T-helper 9 cell (primary cell): ENCODE results near the gene HES4.

Source experiments
- DNase-seq: peaks from one replicate; pipeline ENCODE4 v3.0.0-alpha.2; 2020

The HES4 gene

DNA sequence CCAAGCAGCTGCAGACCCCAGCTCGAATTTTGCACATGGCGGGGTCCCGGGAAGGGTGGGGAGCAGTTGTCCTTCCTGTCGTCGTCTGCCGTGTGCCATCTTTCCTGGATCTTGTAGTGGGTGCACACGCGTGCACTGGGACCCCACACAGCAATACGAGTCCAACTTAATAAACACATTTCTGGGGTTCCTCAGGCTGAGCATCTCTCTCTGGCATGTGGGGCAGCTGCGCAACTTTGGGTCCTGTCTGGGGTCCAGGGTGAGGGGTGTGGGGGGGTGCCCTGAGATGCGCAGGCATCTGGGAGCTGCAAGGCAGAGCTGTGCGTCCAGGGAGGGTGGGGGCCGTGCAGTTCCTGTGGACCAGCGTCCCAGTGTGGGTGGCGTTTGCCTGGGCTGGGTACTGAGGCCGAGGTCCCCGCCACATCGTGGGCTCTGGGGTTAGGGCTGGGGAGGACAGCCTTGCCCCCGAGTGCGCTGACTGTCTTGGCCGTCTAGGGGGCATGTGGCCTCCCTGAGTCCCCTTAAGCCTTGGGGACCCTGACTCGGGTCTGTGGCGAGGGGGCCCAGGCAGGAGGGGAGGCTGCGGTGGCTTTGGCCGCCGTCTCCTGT lies 34.3 kb downstream of the HES4 start:
- no peak for DNase-seq

DNA sequence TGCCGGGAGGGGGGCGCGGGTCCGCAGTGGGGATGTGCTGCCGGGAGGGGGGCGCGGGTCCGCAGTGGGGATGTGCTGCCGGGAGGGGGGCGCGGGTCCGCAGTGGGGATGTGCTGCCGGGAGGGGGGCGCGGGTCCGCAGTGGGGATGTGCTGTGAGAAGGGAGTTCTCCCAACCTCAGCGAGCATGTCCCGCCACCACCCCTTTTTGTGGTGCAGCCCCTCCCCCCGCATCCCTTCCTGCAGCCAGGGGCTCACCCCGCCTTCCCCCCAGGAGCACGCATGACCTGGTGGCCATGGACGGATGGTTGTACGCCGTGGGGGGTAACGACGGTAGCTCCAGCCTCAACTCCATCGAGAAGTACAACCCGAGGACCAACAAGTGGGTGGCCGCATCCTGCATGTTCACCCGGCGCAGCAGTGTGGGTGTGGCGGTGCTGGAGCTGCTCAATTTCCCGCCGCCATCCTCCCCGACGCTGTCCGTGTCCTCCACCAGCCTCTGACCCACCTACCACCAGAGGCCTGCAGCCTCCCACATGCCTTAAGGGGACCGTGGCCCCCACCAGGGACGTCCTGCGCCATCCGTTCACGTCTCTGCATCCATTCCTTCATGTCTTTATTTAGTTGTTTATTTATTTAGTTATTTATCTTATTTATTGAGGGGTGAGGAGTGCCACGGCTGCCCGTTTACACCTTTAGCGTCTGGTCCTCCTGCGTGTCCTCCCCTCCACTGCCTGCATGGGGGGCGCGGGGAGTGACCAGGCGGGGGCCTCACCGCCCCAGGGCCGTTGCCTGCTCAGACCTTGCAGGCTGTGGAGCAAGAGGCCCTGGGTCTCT lies 35.0 kb downstream of the HES4 start:
- no peak for DNase-seq

DNA sequence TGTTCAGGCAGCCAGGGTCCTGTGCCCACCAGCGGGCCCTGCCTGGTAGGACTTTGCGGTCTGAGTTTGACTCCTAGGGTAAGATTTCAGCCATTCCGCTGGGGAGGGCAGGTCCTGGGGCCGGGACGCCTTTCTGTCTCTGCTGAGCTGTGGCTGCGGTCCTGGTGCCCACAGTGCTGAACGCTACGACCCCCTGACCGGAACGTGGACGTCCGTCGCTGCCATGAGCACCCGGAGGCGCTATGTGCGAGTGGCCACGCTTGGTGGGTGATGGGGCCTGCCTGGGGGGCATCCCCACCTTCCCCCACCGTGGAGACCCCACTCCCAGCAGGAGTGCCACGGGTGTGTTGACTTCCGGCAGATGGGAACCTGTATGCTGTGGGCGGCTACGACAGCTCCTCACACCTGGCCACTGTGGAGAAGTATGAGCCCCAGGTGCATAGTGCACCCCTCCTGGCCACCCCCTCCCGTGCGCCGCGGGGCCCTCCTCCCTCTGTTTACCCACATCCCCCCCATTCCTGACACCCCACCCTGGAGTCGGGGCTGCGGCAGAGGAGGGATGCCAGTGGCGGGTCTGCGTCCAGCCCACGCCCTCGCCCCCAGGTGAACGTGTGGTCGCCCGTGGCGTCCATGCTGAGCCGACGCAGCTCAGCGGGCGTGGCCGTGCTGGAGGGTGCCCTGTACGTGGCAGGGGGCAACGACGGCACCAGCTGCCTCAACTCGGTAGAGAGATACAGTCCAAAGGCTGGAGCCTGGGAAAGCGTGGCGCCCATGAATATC lies 36.0 kb downstream of the HES4 start:
- no peak for DNase-seq

DNA sequence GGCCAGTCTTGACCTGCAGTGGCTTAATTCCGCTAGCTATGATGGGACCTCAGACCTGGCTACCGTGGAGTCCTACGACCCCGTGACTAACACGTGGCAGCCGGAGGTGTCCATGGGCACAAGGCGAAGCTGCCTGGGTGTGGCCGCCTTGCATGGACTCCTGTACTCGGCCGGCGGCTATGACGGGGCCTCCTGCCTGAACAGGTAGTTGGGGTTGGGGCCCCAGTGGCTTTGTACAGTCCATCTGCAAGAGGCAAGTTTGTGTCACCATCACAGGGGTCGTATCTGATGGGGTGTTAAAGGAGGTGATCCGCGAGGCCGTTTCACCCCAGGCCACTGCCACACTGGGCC lies 36.6 kb downstream of the HES4 start:
- DNase-seq: no peak

DNA sequence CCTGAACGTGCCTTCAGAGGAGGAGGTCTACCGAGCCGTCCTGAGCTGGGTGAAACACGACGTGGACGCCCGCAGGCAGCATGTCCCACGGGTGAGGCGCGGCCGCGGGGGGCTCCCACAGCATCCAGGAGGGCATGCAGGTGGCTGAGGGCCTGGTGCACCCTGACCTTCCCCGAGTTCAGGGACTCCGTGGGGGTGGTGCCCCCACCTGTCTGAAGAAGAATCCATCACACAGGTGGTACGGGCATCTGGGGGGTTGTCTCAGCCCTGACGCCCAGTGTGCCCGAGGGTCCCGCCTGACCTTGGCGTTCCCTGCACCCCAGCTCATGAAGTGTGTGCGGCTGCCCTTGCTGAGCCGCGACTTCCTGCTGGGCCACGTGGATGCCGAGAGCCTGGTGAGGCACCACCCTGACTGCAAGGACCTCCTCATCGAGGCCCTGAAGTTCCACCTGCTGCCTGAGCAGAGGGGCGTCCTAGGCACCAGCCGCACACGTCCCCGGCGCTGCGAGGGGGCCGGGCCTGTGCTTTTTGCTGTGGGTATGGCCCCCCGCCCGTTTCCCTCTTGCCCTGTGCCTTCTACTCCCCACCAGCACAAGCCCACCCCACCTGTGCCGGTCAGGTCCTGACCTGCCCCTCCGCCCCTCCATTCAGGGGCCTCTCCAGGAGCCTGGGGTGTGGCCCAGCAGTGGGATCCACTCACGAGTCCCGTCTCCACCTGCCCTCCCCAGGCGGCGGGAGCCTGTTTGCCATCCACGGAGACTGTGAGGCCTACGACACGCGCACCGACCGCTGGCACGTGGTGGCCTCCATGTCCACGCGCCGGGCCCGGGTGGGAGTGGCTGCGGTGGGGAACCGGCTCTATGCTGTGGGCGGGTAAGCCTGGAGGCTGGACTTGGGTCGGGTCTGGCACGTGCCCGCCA lies 37.3 kb downstream of the HES4 start:
- DNase-seq: no peak

DNA sequence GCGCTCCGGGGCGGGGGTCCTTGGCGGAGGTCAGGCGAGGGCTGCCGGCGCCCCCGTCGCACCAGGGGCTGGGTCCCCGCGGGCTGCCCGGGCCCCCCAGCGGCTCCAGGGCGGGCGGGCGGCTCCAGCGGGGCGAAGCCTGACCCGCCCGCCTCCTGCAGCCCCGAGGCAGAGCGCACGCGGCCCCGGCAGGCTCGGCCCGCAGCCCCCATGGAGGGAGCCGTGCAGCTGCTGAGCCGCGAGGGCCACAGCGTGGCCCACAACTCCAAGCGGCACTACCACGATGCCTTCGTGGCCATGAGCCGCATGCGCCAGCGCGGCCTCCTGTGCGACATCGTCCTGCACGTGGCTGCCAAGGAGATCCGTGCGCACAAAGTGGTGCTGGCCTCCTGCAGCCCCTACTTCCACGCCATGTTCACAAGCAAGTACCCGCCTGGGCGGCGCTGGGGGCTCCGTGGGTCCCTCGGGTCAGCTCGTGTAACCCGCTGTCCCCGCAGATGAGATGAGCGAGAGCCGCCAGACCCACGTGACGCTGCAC lies 38.7 kb downstream of the HES4 start:
- no peak for DNase-seq

DNA sequence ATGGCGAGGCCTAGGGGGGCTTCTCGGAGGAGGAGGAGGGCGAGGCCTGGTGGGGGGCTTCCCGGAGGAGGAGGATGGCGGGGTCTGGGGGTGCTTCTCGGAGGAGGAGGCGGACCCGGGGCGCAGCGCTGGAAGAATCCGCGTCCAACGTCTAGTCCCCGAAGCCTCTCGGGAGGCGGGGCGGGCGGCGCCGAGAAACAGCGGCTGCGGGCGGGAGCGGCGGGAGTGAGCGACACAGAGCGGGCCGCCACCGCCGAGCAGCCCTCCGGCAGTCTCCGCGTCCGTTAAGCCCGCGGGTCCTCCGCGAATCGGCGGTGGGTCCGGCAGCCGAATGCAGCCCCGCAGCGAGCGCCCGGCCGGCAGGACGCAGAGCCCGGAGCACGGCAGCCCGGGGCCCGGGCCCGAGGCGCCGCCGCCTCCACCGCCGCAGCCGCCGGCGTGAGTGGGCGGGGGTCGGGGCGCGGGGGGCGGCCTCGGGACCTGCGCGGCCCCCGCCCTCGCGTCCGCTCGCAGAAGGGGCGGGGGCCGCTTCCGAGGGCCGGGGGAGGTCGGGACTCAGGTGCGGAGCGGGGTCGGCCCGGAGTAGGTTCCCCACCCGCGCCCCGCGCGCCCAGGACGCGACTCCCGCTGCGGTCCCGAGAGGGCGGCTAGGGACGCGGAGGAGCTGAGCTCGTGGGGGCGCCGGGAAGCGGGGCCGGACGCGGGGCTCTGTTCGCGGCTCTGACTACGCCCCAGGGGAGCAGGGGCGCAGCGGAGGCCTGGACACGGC lies 39.4 kb downstream of the HES4 start, which contains the start of gene KLHL17:
KLHL17 (plus strand) TSS at position 222 of the 769 bp plus-strand sequence; CDS start at position 332, 110 bp downstream.
- peak; percentile 75 for DNase-seq

DNA sequence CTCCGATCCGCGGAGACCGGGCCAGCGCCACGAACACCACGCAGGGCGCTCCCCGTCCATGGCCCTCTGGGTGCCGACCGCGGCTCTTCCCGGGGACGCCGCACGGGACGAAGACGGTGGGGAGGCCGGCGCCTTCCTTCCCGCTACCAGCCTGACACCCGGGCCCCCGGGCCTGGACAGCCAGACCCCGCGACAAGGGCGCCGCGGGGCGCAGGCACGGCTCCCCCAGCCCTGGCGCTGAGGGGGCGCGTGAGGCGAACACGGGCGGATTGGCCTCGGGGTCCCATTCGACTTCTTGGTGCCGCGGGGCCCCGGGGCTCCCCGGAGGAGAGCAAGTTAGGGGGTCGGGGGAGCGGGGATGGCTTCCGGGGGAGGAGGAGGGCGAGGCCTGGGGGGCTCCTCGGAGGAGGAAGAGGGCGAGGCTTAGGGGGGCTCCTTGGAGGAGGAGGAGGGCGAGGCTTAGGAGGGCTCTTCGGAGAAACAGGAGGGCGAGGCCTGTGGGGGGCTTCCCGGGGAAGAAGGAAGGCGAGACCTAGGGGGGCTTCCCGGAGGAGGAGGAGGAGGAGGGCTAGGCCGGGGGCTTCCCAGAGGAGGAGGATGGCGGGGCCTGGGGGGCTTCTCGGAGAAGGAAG lies 40.0 kb downstream of the HES4 start:
- no peak for DNase-seq

DNA sequence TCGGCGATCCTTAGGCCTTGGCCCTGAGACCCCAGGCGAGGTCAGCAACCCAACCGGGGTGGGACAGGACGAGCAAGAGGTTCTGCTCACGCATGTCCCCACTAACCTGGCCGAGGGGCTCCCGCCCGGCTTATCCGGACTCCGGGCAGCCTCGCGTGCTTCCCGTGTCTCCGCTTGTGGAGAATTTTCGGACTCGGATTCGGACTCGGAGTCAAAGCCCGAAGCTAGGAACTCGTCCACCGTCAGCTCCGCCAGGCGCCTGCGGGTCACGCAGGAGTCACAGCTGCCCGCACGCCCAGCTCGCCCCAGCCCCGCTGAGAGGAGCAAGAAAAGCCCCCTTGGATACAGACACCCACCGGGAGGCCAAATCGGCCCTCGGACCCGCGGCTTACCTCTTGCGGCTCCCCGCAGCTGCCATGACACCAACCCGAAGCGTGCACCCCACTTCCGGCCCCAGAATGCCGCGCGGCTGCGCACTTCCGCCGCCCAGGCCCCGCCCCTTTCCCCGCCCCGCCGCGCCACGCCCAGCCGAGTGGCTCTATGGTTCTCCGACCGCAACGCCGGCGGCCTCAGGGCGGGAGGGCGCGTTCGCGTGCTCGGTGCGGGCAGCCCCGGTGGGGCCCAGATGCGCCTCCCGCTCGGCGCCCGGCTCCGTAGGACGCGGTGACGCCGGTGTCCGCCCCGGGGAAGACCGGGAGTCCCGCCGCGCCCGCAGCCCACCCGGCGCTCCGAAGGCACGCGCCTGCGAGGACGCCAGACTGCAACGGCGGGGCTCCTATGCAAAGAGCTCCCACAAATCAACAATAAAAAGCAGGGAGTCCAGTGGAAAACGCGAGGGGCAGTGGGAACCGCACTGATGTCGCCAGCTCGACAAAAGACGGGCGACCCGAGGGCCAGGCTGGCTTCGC lies 40.8 kb downstream of the HES4 start, which contains the start of gene NOC2L:
NOC2L (minus strand) TSS at position 434 of the 908 bp plus-strand sequence; CDS start at position 418, 16 bp downstream.
- peak; percentile 98 for DNase-seq

DNA sequence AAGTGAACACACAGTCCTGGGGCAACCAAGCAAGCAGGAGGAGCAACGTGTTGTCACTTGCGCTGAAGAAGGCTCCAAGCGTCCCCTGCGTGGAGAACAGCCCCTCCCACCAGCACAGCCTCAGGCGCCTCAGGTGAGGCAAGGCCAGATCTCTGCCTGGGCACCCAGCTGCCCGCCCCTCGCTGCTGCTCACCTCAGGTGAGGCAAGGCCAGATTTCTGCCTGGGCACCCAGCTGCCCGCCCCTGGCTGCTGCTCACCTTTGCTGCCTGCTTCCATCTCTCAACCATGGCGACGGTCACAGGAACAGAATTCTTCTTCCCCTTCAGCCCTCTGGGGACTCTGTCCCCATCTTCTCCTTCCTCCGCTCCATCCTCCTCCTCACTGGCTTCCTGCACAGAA lies 43.3 kb downstream of the HES4 start:
- DNase-seq: no peak

DNA sequence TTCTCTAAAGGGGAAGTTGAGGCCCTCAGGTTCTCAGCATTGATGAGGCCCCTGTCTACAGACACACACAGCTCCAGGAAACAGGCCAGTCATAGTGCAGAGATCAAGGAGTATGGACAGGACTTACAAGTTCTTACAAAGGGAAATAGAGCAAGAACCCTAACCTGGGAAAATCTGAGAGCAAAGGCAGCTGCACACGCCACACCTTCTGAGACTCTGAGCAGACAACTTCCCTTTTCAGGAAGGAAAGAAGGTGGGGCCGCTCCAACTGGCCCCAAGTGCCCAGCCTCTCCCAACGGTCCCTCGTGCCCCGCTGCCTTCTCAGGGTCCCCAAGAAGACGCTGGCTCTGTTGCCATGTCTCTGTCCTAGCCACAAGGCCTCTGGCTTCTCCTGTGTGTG lies 44.4 kb downstream of the HES4 start:
- DNase-seq: no peak

DNA sequence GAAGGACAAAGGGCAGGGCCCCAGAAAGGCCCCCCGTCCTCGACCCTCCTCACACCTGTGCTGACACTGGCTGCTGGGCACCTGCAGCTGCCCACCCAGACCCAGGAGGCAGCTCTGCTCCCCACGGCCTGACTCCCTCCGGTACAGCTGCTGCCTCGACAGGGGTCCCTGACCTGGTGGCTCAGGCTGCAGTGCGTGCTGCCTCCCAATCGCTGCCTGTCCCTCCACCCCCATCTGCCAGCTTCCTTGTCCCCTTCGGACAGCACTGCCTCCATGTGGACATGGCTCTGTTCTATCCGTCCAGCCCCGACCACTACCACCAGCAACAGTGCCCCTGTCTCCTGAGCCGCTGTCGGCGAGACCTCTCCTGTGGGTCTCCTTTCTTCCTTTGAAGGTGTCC lies 45.0 kb downstream of the HES4 start:
- DNase-seq: no peak

DNA sequence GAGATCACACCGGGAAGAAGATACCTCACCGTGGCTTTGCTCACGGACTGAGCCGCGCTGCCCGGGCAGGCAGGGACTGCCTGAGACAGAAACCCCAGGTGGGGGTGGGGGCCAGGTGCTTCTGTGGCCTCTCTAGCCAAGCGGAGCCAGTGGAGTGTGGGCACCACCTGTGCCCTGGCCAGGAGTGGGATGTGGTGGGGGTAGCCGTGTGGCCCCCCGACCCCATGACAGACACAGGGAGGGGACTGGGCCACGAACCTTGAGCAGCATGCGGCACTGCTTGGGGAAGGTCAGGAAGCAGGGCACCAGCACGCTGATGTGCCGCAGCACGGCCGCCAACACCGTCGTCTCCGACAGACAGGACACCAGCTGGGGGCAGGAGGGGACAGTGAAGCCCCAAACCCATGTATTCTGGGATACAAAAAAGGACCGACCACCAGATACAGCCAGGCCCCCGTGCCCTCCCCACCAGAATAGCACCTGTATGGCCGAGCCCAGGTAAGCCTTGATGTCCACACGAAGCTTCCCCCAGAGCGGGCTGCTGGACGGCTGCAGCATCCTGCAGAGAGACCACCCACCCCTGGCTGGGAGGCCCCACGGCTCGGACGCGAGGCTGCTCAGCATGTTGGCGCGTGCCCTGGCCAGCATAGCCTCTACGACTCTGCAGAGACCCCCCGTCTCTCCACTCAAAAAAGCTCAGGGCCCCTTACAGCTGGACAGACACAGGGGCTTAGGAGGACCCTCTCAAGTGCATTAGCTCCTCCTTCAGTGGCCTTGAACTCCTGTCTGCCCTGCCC lies 46.2 kb downstream of the HES4 start:
- DNase-seq: no peak

DNA sequence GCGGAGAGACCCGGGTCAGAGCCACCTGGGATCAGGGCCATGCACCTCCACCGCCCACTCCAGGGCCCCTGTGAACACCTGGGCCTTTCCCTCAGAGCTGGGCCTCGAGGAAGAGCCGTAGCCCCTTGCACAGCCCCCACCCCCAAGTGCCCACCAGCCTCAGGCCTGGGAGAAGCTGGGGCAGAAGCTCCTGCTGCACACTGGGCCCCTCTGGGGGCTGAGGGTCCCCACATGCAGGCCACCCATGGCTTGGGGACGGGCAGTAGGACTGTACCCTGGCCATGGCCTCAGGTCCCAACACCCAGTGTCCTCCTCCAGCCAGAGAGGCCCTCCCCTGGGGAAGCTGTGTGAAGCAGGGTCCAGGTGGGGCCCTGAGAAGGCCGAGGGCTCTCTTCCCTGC lies 47.3 kb downstream of the HES4 start:
- no peak for DNase-seq

DNA sequence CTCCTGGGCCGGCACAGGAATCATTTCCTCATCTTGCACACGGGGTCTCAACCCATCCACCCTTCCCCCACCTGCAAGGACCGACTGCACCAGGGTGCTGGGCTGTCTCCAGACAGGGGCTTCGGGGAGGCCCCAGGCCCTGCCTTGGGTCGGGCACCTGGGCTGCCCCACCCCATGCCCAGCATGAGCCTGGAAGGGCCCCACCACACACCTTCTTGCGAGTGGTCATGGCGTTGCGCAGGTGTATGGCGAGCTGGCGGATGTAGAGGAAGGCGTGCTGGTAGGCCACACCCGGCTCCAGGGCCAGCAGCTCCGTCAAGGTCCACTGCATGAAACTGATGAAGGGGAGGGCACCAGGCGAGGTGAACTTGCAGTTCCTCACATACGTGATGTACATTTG lies 47.7 kb downstream of the HES4 start:
- no peak for DNase-seq

DNA sequence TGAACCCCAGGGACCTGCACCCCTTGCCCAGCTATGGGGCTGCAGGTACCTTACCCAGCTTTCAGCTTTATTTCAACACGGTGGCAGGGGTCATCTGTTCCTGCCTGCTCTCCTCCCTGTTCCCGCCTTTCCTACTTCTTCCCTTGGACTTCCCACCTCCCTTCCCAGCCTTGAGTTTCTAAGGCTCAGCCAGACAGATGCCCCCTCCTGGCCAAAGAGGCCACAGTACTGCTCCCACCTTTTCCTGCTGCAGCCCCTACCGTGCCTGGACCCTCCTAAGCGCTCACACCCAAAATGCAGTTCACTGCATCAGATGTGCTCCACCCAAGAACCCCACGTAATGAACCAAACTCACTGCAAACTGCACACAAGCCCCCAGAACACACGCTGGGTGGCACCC lies 48.5 kb downstream of the HES4 start:
- no peak for DNase-seq

DNA sequence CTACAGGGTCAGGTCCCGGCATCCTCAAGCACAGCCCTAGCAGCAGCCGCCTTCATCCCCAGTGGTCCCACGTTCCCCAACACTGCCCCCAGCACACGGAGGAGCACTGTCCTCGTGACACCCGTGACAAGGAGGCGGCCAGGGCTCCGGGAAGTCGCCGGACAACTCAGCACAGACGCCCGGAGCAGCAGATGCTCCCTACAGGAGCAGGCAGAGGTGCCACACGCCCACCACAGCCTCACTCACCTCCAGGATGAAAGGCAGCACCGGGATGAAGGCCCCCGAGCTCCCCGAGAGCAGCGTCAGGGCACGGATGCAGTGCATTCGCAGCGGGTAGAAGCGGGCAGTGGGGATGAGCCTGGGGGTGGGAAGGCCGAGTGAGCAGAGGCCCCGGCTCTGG lies 49.0 kb downstream of the HES4 start:
- no peak for DNase-seq

DNA sequence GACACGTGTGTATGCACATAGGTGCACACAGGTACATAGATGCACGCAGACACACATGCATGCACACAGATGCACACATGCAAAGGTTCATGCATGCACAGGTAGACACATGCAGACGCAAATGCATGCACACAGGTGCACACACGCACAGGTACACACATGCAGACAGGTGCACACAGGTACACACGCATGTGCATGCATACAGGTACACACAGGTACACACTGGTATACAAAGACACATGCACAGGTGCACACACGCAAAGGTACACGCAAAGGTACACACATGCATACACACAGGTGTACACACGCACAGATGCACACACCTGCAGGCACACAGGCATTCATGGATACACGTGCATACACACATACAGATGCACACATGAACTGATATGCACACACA lies 49.6 kb downstream of the HES4 start:
- no peak for DNase-seq
